ENCODE measurements around the gene SRP68.

Gene SRP68

DNA sequence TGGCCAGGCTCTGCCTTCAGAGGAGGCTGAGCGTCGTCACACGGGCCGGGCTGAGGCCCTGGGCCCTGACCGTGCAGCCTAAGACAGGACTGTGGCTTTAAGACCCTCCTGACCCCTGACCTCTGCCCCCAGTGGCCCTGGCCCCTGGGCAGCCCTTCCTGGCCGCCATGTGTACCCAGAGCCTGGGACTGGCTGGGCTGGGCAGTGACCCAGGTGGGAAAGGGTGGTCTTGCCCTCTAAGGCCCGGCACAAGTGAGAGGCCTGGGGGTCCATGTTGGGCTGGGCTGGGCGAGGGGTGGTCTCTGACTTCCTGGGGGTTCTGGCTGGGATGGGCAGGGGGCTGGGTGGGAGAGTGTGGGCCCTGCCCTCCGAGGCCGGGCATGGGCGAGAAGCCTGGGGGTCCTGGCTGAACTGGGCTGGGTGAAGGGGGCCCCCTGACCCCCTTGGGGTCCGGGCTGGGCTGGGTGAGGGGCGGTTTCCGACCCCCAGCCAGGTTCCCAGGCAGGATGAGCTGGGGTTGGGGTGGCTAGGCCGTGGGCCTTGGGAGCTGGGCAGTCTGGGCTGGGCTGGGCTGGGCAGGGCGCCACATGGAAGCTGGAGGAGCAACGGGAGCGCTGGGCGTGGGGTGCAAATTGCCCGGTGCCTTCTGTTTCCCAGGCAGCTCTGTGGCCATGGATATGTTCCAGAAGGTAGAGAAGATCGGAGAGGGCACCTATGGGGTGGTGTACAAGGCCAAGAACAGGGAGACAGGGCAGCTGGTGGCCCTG is 71.4 kb downstream of the SRP68 start, which contains the start of gene CDK3:
CDK3 (plus strand) TSS at position 101 of the 767 bp plus-strand sequence; CDS start at position 672, 571 bp downstream.
- peaks cover 14% of the 10 kb centered on the region; the same call in 1 of the 2 replicates for H3K36me3 ChIP-seq (ENCODE audit: insufficient read depth, low read length)
- no peak within 1 kb of the TSS for H2AFZ ChIP-seq (ENCODE audit: low read length)
- peak within 1 kb of the TSS; percentile 49 for H3K9ac ChIP-seq (ENCODE audit: low read depth, low read length, poor library complexity, severe bottlenecking)
- no peaks in the 10 kb centered on the region for H3K27me3 ChIP-seq (ENCODE audit: insufficient read depth, low read length, poor library complexity, severe bottlenecking)
- TF ChIP-seq, protein P1, sequence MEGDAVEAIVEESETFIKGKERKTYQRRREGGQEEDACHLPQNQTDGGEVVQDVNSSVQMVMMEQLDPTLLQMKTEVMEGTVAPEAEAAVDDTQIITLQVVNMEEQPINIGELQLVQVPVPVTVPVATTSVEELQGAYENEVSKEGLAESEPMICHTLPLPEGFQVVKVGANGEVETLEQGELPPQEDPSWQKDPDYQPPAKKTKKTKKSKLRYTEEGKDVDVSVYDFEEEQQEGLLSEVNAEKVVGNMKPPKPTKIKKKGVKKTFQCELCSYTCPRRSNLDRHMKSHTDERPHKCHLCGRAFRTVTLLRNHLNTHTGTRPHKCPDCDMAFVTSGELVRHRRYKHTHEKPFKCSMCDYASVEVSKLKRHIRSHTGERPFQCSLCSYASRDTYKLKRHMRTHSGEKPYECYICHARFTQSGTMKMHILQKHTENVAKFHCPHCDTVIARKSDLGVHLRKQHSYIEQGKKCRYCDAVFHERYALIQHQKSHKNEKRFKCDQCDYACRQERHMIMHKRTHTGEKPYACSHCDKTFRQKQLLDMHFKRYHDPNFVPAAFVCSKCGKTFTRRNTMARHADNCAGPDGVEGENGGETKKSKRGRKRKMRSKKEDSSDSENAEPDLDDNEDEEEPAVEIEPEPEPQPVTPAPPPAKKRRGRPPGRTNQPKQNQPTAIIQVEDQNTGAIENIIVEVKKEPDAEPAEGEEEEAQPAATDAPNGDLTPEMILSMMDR (conservative IDR thresholded peaks at IDR 0.05; ENCODE audit: low read length), result peak; percentile 9; the same call in 1 of the 2 replicates
- no peak for TF ChIP-seq EZH2phosphoT487 (IDR thresholded peaks at IDR 0.05; ENCODE audit: borderline replicate concordance)
- no peak within 1 kb of the TSS for H3K4me3 ChIP-seq (ENCODE audit: low read length, poor library complexity, severe bottlenecking)
- no peaks in the 10 kb centered on the region for H3K9me3 ChIP-seq (ENCODE audit: insufficient read depth, low read depth, low read length)
- peaks cover 12% of the 10 kb centered on the region for H3F3A ChIP-seq (ENCODE audit: low read depth)
- H3K4me2 ChIP-seq (ENCODE audit: low read depth, low read length, poor library complexity, severe bottlenecking), result no peak within 1 kb of the TSS
- no peaks in the 10 kb centered on the region for H3K9me2 ChIP-seq (replicated peaks; ENCODE audit: low read depth, low read length)
- H4K20me1 ChIP-seq (ENCODE audit: insufficient read depth, low read length, poor library complexity, severe bottlenecking), result no peaks in the 10 kb centered on the region
- peaks cover 45% of the 10 kb centered on the region for H3K4me1 ChIP-seq (ENCODE audit: insufficient read depth, low read length, poor library complexity, severe bottlenecking)
- H3K79me2 ChIP-seq (ENCODE audit: insufficient read depth, low read length), result no peaks in the 10 kb centered on the region

DNA sequence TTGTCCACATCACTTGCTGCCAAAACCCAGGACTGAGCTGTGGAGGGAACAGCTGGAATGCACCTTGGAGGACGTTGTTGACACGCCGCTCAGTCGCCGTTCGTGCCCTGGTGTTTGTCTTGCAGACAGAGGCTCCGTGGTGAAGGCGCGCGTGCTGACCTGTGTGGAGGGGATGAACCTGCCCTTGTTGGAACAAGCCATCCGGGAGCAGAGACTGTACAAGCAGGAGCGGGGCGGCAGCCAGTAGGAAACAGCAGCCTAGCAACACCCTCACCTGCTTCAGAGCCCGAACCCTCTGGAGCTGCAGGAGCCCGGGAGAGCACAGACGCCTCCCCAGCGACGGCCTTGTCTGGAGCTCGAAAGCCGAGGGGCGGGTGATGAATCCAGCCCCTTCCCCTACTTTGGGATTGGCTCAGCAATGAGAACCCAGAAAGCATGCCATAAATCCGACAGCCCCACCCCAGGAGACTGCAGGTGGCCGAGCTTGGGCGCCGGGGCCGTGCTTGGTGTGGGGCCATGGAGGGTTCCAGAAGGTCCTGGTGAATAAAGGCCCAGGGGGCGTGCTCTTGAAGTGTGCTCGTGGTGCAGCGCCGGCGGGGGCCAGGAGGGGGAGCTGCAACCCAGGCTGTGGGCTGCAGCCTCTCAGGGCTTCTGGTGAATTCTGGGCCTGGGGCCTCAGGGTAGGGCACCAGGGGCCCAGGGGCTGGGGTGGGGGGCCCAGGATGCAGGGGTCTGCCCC is 72.1 kb downstream of the SRP68 start:
- no peaks in the 10 kb centered on the region for H3K9me3 ChIP-seq (ENCODE audit: insufficient read depth, low read depth, low read length)
- H3K4me2 ChIP-seq (ENCODE audit: low read depth, low read length, poor library complexity, severe bottlenecking), result no peak overlapping the region
- H3K36me3 ChIP-seq (ENCODE audit: insufficient read depth, low read length), result peaks cover 21% of the 10 kb centered on the region; the same call in 1 of the 2 replicates
- peaks cover 12% of the 10 kb centered on the region for H3F3A ChIP-seq (ENCODE audit: low read depth)
- TF ChIP-seq, protein P1 (conservative IDR thresholded peaks at IDR 0.05; ENCODE audit: low read length), result peak; percentile 84
- no peak for TF ChIP-seq EZH2phosphoT487 (IDR thresholded peaks at IDR 0.05; ENCODE audit: borderline replicate concordance)
- H4K20me1 ChIP-seq (ENCODE audit: insufficient read depth, low read length, poor library complexity, severe bottlenecking), result no peaks in the 10 kb centered on the region
- H3K27me3 ChIP-seq (ENCODE audit: insufficient read depth, low read length, poor library complexity, severe bottlenecking), result no peaks in the 10 kb centered on the region
- H3K4me3 ChIP-seq (ENCODE audit: low read length, poor library complexity, severe bottlenecking), result no peak overlapping the region
- H3K4me1 ChIP-seq (ENCODE audit: insufficient read depth, low read length, poor library complexity, severe bottlenecking), result peaks cover 38% of the 10 kb centered on the region
- H3K9me2 ChIP-seq (replicated peaks; ENCODE audit: low read depth, low read length), result no peaks in the 10 kb centered on the region
- no peak overlapping the region for H2AFZ ChIP-seq (ENCODE audit: low read length)
- peak overlapping the region; percentile 49 for H3K9ac ChIP-seq (ENCODE audit: low read depth, low read length, poor library complexity, severe bottlenecking)
- H3K79me2 ChIP-seq (ENCODE audit: insufficient read depth, low read length), result no peaks in the 10 kb centered on the region

DNA sequence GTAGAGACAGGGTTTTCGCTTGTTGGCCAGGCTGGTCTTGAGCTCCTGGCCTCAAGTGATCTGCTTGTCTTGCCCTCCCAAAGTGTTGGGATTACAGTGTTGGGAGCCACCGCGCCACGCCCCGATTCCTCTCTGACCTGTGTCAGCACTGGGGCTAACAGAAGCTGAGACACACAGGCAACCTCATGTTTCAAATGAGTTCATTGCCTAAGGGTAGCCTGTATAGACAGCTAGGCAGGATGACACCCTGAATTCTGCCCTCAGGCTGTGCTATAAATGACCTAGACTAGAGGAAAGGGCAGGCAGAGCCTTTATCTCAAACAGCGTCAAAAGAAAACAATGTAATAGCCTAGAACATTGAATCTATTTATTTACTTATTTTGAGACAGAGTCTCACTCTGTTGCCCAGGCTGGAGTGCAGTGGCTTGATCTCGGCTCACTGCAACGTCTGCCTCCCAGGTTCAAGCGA is 74.0 kb downstream of the SRP68 start:
- Histone ChIP-seq H3K4me3 (ENCODE audit: low read length, poor library complexity, severe bottlenecking) (peak overlapping the region; percentile 70), H2AFZ (ENCODE audit: low read length) (no peak overlapping the region), H3K9me3 (ENCODE audit: insufficient read depth, low read depth, low read length) (no peaks in the 10 kb centered on the region), H3K79me2 (ENCODE audit: insufficient read depth, low read length) (no peaks in the 10 kb centered on the region), H3K9me2 (replicated peaks; ENCODE audit: low read depth, low read length) (no peaks in the 10 kb centered on the region), H3K4me2 (ENCODE audit: low read depth, low read length, poor library complexity, severe bottlenecking) (peak overlapping the region; percentile 91), H3K27me3 (ENCODE audit: insufficient read depth, low read length, poor library complexity, severe bottlenecking) (no peaks in the 10 kb centered on the region), H3F3A (ENCODE audit: low read depth) (peaks cover 12% of the 10 kb centered on the region), H3K4me1 (ENCODE audit: insufficient read depth, low read length, poor library complexity, severe bottlenecking) (peaks cover 34% of the 10 kb centered on the region), H3K9ac (ENCODE audit: low read depth, low read length, poor library complexity, severe bottlenecking) (peak overlapping the region; percentile 79), H3K36me3 (ENCODE audit: insufficient read depth, low read length) (peaks cover 26% of the 10 kb centered on the region; the same call in 1 of the 2 replicates), H4K20me1 (ENCODE audit: insufficient read depth, low read length, poor library complexity, severe bottlenecking) (no peaks in the 10 kb centered on the region)
- TF ChIP-seq, protein P1 (conservative IDR thresholded peaks at IDR 0.05; ENCODE audit: low read length), result no peak
- TF ChIP-seq EZH2phosphoT487 (IDR thresholded peaks at IDR 0.05; ENCODE audit: borderline replicate concordance), result no peak
